GM19035 (cell line): ENCODE results near the gene BDH1.

Experiments used
- ATAC-seq: cut with Tn5 transposase; IDR thresholded peaks from one replicate; pipeline ENCODE4 v1.9.1; 2021; ENCODE audit not compliant: unreplicated experiment

Gene BDH1

DNA sequence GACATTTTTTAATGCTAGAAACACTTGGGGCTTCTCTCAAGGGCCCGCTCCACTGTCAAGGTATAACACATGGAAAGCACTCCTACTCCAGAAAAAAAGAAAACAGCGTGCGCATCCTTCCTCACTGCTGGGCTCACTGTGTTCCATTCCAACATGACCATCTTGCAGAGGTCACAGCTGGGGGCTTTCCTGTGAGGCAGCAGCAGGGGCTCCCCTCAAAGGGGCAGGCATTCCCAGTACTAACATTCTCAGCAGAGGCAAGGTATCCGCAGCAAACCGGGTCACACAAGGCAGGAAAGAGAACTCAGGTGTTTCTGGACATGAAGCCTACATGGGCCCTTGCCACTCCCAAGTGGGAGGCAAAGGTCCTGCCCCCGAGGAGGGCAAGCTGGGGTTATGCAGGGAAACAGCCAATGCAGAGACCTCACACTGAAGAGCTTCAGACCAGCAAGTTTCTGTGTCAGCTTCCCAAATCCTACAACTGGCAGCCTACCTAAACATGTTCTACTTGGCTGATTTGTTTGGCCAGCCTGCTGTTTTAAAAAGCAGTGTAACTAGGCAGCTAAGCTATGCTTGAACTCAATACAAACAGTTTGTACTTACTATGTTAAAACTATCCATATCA is 6.4 kb downstream of the BDH1 start:
- no peak for ATAC-seq

GRCh38 chr3:197547306-197548011 is 8.3 kb downstream of the BDH1 start:
- no peak for ATAC-seq

DNA sequence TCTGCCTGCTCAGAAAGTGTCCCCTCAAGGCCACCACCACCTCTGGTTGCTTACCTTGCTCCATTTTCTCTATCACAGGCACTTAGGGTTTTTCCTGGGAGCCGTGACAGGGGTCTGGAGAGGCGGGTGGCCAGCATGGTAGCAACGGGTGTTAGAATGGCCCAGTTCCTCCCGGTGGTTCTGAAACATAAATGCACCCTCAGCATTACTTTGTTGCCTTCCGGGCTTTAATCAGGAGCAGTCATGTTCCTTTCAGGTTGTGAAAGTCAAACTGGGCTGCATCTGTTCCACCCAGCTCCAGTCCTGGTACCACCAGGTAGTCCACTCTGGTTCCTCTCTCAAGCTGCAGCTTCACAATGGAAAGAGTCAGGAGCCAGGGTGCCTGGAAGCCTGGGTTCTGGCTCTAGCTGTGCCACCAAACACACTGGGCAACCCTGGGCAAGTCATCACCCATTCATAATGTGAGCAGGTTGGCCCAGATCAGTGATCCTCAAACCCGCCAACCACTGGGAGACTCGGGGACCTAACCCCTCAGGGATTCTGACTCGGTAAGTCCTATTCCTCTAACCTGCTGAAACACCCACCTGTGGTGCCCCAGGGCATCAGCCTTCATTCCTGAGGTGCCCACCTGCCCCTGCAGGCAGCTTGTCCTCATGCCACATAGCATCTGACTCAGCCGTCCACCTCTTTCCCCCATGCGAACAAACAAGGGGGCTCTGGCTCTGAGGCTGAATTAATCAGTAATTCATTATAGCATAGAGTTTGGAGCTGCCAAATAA is 9.3 kb downstream of the BDH1 start:
- no peak for ATAC-seq

GRCh38 chr3:197545571-197545970 is 10.2 kb downstream of the BDH1 start:
- no peak for ATAC-seq

DNA sequence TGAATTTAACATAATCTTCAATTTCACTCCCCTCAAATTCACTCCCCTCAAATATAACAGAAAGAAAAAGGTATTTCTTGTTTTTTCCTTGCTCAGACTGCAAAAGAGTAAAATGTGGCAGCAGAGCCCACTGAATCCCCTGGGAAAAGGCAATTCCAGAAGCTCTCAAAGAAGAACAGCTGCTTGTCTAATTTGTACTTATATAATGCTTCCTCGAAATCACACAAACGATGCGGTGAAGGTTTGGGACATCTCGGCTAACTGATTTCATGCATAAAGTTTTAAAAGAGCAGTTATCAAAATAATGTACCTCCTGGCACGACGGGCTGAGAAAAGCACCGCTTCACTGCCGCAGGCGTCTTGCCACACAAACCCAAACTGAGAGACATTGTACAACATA is 10.7 kb downstream of the BDH1 start:
- no peak for ATAC-seq

- no peak for ATAC-seq
These were observed 12.9 kb downstream of the BDH1 start for GRCh38 chr3:197542741-197543454.

- ATAC-seq: no peak
These were observed 13.8 kb downstream of the BDH1 start for GRCh38 chr3:197541756-197542539.

- ATAC-seq: no peak
These were observed 14.8 kb downstream of the BDH1 start for GRCh38 chr3:197540961-197541377.

GRCh38 chr3:197539651-197540051 is 16.1 kb downstream of the BDH1 start:
- no peak for ATAC-seq

- no peak for ATAC-seq
These were observed 21.6 kb downstream of the BDH1 start for GRCh38 chr3:197533927-197534725.

DNA sequence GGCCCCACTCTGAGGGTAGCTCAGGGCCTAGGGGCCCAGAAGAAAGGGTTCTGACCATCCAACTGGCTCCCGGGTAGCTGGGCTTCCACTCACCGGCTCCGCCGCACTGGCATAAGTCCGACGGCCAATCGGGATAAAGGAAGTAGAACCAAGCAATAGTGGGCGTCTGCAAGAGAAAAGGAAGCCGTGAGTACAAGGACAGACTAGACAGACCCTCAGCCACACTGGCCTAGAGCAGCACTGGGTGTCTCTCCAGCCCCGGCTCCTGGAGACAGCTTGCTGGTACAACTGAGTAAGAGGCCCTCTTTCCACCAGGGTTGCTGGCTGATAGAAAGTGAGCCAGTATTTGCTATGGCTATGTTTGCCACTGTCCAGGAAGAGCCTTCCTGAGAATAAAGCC is 22.4 kb downstream of the BDH1 start:
- ATAC-seq: no peak

- no peak for ATAC-seq
These were observed 23.4 kb downstream of the BDH1 start for GRCh38 chr3:197532388-197532787.

DNA sequence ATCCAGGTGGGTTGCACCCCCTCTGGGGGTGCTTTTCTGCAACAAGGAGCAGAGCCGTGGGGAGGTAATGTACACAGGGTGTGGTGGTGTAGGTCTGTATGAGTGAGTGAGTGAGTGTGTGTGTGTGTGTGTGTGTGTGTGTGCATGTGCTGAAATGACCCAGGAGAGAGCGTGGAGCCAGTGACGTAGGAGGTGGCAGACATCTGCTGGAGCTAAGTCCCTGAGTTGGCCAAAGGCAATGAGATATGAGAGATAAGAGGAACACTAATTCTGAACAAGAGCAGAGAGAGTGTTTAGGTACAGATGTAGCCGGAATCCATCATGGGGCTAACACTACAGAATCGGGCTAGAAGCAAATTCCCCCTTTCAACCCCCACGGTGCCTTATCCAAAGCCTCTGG is 27.6 kb downstream of the BDH1 start:
- ATAC-seq: no peak

GRCh38 chr3:197527569-197527968 is 28.2 kb downstream of the BDH1 start:
- ATAC-seq: no peak

DNA sequence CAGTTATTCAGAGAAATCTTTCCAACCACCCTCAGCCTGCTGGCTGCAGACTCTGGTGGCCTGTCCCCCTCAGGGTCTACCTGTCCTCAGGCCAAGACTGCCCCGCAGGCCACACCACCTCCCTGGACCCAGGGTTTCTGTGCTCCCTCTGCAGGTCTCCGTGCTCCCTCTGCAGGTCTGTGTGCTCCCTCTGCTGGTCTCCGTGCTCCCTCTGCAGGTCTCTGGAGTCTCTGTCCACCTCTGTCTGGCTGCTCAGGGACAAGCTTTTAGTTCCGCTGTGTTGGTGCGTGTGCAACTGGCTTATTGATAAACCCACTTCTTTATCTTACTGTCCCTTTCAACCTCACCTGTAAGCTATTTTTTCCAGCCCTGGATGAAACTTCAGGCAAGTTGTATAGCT is 30.1 kb downstream of the BDH1 start:
- ATAC-seq: no peak

GRCh38 chr3:197524128-197524527 is 31.6 kb downstream of the BDH1 start:
- ATAC-seq: no peak

DNA sequence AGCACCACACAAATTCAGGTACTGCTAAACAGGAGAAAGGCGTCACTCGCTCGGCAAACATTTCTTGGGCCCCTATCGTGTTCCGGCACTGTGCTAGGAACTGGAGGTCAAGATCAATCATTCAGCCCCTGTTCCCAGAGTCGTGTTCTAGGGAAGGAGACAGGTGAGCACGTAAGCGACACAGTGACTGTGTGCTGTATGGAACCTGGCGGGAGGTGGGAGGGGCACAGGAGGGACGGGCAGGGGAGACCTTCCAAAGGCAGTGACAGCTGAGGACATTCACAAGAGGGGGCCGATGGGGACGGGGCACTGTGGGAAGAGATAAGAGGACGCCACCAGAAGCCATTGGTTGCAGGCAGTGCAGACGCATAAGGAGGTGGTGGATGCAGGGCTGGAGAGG is 32.2 kb downstream of the BDH1 start:
- ATAC-seq: no peak

GRCh38 chr3:197522881-197523441 is 32.8 kb downstream of the BDH1 start:
- no peak for ATAC-seq

DNA sequence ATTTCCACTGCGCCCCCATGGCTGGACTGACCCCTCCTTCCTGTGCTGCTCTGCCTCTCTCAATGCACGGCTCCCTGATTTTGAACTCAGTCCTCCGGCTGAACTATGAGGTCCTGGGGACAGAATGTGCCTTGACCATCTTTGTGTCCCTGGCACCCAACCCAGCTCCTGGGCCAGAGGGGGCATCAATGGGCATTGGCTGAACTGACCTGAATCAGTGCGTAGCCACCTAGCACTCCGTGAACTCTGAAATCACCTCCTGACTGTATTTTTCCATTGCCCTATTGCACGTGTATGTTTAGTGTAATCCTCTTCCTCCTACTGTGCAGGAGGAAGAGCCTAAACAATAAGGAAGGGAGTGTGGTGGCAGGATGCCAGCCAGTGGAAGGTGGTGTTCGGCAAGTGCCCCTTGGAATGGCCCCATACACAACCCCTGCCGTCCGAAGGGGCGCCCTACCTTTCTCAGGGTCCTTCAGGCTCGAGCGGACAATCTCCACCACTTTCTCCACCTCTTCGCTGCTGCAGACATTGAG is 33.5 kb downstream of the BDH1 start:
- no peak for ATAC-seq
